ENCODE measurements around the gene MED4. TPM values are rescaled to one million over a fixed set of nuclear protein-coding genes. Genes with fewer than 3 reads are reported as not detected.

MED4 gene
- total and polyA plus RNA-seq, 2 experiments from 2014 or later = 29.0 to 92.5 TPM

GRCh38 chr13:48110132-48110868 is 15.4 kb upstream of the MED4 start:
- Histone ChIP-seq H3F3A (replicated peaks; ENCODE audit: low read depth) (no peaks in the 10 kb centered on the region), H3K27ac (ENCODE audit: low read depth) (no peak overlapping the region), H3K27me3 (ENCODE audit: insufficient read depth) (no peaks in the 10 kb centered on the region), H3K4me1 (ENCODE audit: insufficient read depth) (no peaks in the 10 kb centered on the region), H3K4me2 (no peak overlapping the region), H3K79me2 (replicated peaks; ENCODE audit: insufficient read depth) (no peaks in the 10 kb centered on the region), H3K9me2 (ENCODE audit: insufficient read depth) (no peaks in the 10 kb centered on the region), H3K4me3 (no peak overlapping the region), H2AFZ (no peak overlapping the region), H3K36me3 (ENCODE audit: insufficient read depth) (no peaks in the 10 kb centered on the region), H4K20me1 (replicated peaks; ENCODE audit: insufficient read depth) (no peaks in the 10 kb centered on the region)
- Mint-ChIP-seq H3K4me3 (no peak overlapping the region), H3K36me3 (ENCODE audit: low read depth) (no peaks in the 10 kb centered on the region), H3K9me3 (no peaks in the 10 kb centered on the region), H3K4me1 (no peaks in the 10 kb centered on the region), H3K27me3 (ENCODE audit: insufficient read depth, low read depth, poor library complexity) (peaks cover 2% of the 10 kb centered on the region), H3K27ac (no peak overlapping the region)
- no peak for ATAC-seq
- TF ChIP-seq, protein P1, sequence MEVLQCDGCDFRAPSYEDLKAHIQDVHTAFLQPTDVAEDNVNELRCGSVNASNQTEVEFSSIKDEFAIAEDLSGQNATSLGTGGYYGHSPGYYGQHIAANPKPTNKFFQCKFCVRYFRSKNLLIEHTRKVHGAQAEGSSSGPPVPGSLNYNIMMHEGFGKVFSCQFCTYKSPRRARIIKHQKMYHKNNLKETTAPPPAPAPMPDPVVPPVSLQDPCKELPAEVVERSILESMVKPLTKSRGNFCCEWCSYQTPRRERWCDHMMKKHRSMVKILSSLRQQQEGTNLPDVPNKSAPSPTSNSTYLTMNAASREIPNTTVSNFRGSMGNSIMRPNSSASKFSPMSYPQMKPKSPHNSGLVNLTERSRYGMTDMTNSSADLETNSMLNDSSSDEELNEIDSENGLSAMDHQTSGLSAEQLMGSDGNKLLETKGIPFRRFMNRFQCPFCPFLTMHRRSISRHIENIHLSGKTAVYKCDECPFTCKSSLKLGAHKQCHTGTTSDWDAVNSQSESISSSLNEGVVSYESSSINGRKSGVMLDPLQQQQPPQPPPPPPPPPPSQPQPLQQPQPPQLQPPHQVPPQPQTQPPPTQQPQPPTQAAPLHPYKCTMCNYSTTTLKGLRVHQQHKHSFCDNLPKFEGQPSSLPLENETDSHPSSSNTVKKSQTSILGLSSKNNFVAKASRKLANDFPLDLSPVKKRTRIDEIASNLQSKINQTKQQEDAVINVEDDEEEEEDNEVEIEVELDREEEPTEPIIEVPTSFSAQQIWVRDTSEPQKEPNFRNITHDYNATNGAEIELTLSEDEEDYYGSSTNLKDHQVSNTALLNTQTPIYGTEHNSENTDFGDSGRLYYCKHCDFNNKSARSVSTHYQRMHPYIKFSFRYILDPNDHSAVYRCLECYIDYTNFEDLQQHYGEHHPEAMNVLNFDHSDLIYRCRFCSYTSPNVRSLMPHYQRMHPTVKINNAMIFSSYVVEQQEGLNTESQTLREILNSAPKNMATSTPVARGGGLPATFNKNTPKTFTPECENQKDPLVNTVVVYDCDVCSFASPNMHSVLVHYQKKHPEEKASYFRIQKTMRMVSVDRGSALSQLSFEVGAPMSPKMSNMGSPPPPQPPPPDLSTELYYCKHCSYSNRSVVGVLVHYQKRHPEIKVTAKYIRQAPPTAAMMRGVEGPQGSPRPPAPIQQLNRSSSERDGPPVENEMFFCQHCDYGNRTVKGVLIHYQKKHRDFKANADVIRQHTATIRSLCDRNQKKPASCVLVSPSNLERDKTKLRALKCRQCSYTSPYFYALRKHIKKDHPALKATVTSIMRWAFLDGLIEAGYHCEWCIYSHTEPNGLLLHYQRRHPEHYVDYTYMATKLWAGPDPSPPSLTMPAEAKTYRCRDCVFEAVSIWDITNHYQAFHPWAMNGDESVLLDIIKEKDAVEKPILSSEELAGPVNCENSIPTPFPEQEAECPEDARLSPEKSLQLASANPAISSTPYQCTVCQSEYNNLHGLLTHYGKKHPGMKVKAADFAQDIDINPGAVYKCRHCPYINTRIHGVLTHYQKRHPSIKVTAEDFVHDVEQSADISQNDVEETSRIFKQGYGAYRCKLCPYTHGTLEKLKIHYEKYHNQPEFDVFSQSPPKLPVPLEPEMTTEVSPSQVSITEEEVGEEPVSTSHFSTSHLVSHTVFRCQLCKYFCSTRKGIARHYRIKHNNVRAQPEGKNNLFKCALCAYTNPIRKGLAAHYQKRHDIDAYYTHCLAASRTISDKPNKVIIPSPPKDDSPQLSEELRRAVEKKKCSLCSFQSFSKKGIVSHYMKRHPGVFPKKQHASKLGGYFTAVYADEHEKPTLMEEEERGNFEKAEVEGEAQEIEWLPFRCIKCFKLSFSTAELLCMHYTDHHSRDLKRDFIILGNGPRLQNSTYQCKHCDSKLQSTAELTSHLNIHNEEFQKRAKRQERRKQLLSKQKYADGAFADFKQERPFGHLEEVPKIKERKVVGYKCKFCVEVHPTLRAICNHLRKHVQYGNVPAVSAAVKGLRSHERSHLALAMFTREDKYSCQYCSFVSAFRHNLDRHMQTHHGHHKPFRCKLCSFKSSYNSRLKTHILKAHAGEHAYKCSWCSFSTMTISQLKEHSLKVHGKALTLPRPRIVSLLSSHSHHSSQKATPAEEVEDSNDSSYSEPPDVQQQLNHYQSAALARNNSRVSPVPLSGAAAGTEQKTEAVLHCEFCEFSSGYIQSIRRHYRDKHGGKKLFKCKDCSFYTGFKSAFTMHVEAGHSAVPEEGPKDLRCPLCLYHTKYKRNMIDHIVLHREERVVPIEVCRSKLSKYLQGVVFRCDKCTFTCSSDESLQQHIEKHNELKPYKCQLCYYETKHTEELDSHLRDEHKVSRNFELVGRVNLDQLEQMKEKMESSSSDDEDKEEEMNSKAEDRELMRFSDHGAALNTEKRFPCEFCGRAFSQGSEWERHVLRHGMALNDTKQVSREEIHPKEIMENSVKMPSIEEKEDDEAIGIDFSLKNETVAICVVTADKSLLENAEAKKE (CRISPR knock-in tag; IDR thresholded peaks at IDR 0.05) = no peak
- TF ChIP-seq ZNF114 (CRISPR knock-in tag; IDR thresholded peaks at IDR 0.05) (no peak), EZH2 (IDR thresholded peaks at IDR 0.05; ENCODE audit: low read depth, unreplicated experiment) (no peak), POLR2AphosphoS5 (IDR thresholded peaks at IDR 0.05; ENCODE audit: low read depth) (no peak)
- TF ChIP-seq, protein P2, sequence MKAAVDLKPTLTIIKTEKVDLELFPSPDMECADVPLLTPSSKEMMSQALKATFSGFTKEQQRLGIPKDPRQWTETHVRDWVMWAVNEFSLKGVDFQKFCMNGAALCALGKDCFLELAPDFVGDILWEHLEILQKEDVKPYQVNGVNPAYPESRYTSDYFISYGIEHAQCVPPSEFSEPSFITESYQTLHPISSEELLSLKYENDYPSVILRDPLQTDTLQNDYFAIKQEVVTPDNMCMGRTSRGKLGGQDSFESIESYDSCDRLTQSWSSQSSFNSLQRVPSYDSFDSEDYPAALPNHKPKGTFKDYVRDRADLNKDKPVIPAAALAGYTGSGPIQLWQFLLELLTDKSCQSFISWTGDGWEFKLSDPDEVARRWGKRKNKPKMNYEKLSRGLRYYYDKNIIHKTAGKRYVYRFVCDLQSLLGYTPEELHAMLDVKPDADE (IDR thresholded peaks at IDR 0.05) = no peak
- TF ChIP-seq, protein P3, sequence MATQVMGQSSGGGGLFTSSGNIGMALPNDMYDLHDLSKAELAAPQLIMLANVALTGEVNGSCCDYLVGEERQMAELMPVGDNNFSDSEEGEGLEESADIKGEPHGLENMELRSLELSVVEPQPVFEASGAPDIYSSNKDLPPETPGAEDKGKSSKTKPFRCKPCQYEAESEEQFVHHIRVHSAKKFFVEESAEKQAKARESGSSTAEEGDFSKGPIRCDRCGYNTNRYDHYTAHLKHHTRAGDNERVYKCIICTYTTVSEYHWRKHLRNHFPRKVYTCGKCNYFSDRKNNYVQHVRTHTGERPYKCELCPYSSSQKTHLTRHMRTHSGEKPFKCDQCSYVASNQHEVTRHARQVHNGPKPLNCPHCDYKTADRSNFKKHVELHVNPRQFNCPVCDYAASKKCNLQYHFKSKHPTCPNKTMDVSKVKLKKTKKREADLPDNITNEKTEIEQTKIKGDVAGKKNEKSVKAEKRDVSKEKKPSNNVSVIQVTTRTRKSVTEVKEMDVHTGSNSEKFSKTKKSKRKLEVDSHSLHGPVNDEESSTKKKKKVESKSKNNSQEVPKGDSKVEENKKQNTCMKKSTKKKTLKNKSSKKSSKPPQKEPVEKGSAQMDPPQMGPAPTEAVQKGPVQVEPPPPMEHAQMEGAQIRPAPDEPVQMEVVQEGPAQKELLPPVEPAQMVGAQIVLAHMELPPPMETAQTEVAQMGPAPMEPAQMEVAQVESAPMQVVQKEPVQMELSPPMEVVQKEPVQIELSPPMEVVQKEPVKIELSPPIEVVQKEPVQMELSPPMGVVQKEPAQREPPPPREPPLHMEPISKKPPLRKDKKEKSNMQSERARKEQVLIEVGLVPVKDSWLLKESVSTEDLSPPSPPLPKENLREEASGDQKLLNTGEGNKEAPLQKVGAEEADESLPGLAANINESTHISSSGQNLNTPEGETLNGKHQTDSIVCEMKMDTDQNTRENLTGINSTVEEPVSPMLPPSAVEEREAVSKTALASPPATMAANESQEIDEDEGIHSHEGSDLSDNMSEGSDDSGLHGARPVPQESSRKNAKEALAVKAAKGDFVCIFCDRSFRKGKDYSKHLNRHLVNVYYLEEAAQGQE (IDR thresholded peaks at IDR 0.05; ENCODE audit: unreplicated experiment) = no peak
- DNase-seq (ENCODE audit: low spot score) = no peak
